ENCODE measurements around the gene GCN1. TPM values are rescaled to one million over a fixed set of nuclear protein-coding genes. Genes with fewer than 3 reads are reported as not detected.

GCN1 gene
- total RNA-seq, 1 experiment from 2014 or later = 254 TPM

DNA sequence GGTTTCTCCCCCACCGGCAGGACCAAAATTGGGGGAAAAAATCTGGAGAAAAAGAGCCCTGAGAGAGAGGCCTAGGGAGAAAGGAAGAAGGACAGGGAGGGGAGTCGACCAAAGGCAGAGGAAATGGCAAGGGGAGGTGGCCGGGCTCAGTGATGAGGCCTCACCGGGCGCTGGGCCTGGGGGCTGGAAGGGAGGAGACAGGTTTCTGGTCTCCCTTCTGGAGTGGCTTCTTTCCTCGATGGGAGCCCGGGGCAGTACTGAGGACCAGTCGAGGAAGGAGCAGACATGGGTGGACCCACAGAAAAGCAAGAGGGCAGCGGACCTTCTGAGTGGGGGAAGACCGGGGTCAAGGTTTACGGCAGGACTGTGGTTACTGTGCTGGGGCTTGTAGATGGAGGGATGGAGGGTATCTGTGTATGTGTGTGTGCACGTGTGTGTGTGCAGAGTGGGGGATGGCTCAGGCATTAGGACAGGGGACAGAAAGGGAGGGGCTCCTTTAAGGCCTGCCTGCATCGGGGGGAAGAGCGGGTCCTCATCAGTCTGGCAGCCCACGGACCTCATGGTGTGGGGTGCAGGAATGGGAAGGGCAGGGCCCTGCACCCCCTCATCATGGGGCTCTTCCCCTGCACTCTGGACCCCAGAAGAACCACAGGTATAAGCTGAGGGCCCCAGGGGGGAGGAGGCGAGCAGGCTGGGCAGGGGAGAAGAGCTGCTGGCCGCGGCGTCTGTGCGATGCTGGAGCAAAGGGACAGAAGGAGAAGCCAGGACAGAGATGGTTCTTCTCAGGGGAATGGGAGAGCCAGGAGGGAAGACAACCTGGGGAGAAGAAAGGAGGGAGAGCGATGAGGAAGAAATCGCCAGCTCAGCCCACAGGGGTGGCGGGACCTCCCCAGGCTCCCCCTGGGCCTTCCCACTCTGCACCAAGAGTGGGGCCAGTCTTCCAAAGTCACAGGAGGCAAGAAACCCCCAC, 21.5 kb upstream of the GCN1 start:
- no peak for ATAC-seq
- no peak overlapping the region for H3K9ac ChIP-seq (ENCODE audit: low read length)
- H3K36me3 ChIP-seq (ENCODE audit: low read depth, low read length) = peaks cover 83% of the 10 kb centered on the region
- no peaks in the 10 kb centered on the region for H3K9me2 ChIP-seq (replicated peaks; ENCODE audit: low read length)
- BruUV-seq (replicated peaks) = no TSS peak
- H3K9me3 ChIP-seq (ENCODE audit: low read length) = no peaks in the 10 kb centered on the region
- no peak overlapping the region for H3K4me3 ChIP-seq (ENCODE audit: low read length)
- H3K4me1 ChIP-seq (ENCODE audit: insufficient read depth, low read length) = no peaks in the 10 kb centered on the region
- peaks cover 6% of the 10 kb centered on the region for H3F3A ChIP-seq (ENCODE audit: low read length, unreplicated experiment)
- no peak overlapping the region for H2AFZ ChIP-seq (ENCODE audit: low read length)
- TF ChIP-seq, protein P1, sequence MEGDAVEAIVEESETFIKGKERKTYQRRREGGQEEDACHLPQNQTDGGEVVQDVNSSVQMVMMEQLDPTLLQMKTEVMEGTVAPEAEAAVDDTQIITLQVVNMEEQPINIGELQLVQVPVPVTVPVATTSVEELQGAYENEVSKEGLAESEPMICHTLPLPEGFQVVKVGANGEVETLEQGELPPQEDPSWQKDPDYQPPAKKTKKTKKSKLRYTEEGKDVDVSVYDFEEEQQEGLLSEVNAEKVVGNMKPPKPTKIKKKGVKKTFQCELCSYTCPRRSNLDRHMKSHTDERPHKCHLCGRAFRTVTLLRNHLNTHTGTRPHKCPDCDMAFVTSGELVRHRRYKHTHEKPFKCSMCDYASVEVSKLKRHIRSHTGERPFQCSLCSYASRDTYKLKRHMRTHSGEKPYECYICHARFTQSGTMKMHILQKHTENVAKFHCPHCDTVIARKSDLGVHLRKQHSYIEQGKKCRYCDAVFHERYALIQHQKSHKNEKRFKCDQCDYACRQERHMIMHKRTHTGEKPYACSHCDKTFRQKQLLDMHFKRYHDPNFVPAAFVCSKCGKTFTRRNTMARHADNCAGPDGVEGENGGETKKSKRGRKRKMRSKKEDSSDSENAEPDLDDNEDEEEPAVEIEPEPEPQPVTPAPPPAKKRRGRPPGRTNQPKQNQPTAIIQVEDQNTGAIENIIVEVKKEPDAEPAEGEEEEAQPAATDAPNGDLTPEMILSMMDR (conservative IDR thresholded peaks at IDR 0.05; ENCODE audit: low read depth, low read length) = no peak
- TF ChIP-seq EZH2 (IDR thresholded peaks at IDR 0.05; ENCODE audit: low read length, unreplicated experiment) (no peak), EZH2phosphoT487 (IDR thresholded peaks at IDR 0.05; ENCODE audit: borderline replicate concordance, low read length) (no peak)
- no peak for DNase-seq
- intact Hi-C loops (cut with micrococcal nuclease) = no loop called here
- no peak overlapping the region for H3K27ac ChIP-seq (ENCODE audit: low read length)
- ChIA-PET POLR2A (ENCODE audit: unreplicated experiment) (no interaction called here), CTCF (interaction anchor here (0.6 kb wide), 1 partner anchor 22 kb away, joined by 3 read pairs; no protein-coding TSS in a partner anchor)
- H3K79me2 ChIP-seq (ENCODE audit: low read length) = peaks cover 18% of the 10 kb centered on the region
- no peak overlapping the region for H3K4me2 ChIP-seq (ENCODE audit: low read length)
- H3K27me3 ChIP-seq (ENCODE audit: low read length) = no peaks in the 10 kb centered on the region
- peaks cover 23% of the 10 kb centered on the region for H4K20me1 ChIP-seq (ENCODE audit: low read length)

DNA sequence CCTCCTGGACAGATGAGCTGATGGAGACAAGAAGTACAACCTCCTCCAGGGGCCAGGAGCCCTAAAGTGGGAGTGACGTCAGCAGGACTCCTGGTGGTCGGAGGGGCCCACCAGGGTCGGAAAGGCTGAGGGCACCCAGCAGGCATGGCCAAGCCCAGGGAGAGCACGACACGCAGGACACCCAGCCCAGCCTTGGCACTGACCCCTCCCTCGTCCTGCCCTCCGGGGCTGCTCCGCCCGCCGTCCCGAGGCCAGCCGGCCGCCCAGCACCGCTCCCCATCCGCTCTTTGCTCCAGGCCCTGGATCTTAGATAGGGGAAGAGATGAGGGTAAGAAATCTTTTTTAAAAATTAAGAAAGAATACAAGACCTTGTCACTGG, 20.8 kb upstream of the GCN1 start:
- TF ChIP-seq EZH2phosphoT487 (IDR thresholded peaks at IDR 0.05; ENCODE audit: borderline replicate concordance, low read length) = no peak
- TF ChIP-seq, protein P1 (conservative IDR thresholded peaks at IDR 0.05; ENCODE audit: low read depth, low read length) = no peak
- no peak for TF ChIP-seq EZH2 (IDR thresholded peaks at IDR 0.05; ENCODE audit: low read length, unreplicated experiment)
- Histone ChIP-seq H3K36me3 (ENCODE audit: low read depth, low read length) (peaks cover 83% of the 10 kb centered on the region), H3K9ac (ENCODE audit: low read length) (no peak overlapping the region)

More for the DNA sequence above, 20.8 kb upstream of the GCN1 start:
- intact Hi-C loops (cut with micrococcal nuclease) = no loop called here
- H4K20me1 ChIP-seq (ENCODE audit: low read length) = peaks cover 18% of the 10 kb centered on the region
- no peak for ATAC-seq
- no peaks in the 10 kb centered on the region for H3K4me1 ChIP-seq (ENCODE audit: insufficient read depth, low read length)
- DNase-seq = no peak
- no TSS peak for BruUV-seq (replicated peaks)
- peaks cover 11% of the 10 kb centered on the region for H3K79me2 ChIP-seq (ENCODE audit: low read length)
- no peaks in the 10 kb centered on the region for H3K27me3 ChIP-seq (ENCODE audit: low read length)
- no peak overlapping the region for H3K4me2 ChIP-seq (ENCODE audit: low read length)
- no peaks in the 10 kb centered on the region for H3K9me3 ChIP-seq (ENCODE audit: low read length)
- POLR2A ChIA-PET (ENCODE audit: unreplicated experiment) = no interaction called here
- no peaks in the 10 kb centered on the region for H3K9me2 ChIP-seq (replicated peaks; ENCODE audit: low read length)
- H3K27ac ChIP-seq (ENCODE audit: low read length) = no peak overlapping the region
- peaks cover 6% of the 10 kb centered on the region for H3F3A ChIP-seq (ENCODE audit: low read length, unreplicated experiment)
- no peak overlapping the region for H3K4me3 ChIP-seq (ENCODE audit: low read length)
- H2AFZ ChIP-seq (ENCODE audit: low read length) = no peak overlapping the region
- CTCF ChIA-PET = no interaction called here

Data from PC-3 (cell line).